HG02759 (cell line): ENCODE measurements around the gene CUEDC2.
A peak's percentile ranks its signal among the peaks of the same experiment; 100 is the strongest.
"Not testable (repeated sequence)": the region's sequence is repeated elsewhere in the genome, so short reads cannot be mapped to it uniquely, and the experiment has no call there.

Source experiments
- ATAC-seq: cut with Tn5 transposase; IDR thresholded peaks from one replicate; pipeline ENCODE4 v1.9.1; 2021; ENCODE audit warnings: mild to moderate bottlenecking, moderate library complexity; ENCODE audit not compliant: unreplicated experiment

Gene CUEDC2

DNA sequence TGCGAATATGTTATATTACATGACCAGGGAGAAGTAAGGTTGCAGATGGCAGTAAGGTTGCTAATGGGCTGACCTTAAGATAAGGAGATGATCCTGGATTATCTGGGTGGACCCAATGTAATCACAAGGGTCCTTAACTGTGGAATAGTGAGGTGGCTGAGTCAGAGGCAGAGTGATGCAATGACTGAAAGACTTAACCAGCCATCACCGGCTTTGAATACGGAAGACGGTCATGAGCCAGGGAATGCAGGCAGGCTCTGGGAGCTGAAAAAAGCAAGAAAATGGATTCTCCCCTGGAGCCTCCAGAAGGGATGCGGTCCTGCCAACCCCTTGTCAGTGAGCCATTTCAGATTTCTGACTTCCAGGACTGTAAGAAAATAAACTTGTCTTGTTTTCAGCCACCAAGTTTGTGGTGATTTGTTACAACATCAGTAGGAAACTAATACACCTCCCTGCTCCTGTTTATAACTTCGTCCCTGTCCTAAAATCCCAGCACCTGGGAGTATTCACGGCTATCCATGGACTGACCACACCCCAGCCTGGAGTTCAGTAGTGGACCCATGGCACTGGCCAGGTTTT is 23.6 kb upstream of the CUEDC2 start:
- no peak for ATAC-seq

DNA sequence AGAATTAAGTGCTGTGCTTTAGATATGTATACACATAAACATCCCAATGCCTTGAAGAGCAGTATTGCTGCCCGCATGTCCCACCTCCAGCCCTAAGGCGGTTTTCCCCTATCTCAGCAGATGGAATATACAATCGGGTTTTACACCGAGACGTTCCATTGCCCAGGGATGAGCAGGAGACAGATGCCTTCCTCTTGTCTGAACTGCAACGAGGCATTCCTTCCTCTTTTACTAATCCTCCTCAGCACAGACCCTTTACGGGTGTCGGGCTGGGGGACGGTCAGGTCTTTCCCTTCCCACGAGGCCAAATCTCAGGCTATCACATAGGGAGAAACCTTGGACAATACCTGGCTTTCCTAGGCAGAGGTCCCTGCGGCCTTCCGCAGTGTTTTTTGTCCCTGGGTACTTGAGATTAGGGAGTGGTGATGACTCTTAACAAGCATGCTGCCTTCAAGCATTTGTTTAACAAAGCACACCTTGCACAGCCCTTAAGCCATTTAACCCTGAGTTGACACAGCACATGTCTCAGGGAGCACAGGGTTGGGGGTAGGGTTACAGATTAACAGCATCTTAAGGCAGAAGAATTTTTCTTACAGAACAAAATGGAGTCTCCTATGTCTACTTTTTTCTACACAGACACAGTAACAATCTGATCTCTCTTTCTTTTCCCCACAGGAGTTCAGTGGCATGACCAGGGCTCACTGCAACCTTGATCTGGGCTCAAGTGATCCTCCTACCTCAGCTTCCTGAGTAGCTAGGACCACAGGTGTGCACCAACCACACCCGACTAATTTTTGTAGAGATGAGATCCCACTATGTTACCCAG is 22.5 kb upstream of the CUEDC2 start:
- not testable (repeated sequence) for ATAC-seq

DNA sequence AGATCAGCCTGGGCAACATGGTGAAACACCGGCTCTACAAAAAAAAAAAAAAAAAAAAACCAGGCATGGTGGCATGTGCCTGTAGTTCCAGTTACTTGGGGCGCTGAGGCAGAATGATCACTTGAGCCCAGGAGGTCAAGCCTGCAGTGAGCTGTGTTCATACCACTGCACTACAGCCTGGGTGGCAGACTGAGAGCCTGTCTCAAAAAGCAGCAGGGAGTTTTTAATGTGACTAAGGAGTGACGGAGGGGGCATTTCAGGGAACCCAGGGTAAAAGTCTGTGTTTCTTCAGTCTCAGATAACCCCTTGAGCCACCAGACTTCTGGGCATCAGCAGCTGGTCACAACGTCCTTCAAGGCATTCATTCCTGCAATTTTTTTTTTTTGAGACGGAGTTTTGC is 21.1 kb upstream of the CUEDC2 start:
- no peak for ATAC-seq

DNA sequence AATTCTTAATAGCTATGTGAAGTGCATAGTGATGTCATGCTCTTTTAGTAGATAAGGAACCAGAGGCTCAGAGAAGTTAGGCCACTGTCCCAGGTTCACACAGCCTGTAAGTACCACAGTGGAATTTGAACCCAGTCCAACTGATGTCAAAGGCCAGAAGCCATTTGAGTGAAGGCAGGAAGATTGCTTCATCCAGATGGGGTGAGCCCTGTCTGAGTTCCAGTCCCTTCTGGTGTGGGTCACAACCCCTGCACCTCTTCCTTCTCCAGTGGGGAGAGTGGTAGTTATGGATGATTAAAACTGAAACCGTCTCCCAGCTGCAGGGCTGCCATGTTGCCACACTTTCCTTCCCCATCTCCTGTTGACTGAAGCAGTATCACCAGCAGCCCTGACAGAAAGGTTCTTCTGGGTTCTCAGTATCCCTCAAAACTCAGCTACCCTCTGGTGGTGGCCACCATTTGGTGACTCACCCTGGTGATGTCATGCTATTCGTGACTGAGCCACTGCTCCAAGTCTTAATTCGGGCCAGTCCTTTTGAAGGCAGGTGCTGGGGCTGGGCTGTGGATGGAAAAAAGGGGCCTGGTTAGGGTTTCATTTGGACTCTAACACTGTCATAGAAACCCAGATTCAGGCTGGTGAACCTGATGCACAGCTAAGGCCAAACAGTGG is 20.4 kb upstream of the CUEDC2 start:
- ATAC-seq: no peak

DNA sequence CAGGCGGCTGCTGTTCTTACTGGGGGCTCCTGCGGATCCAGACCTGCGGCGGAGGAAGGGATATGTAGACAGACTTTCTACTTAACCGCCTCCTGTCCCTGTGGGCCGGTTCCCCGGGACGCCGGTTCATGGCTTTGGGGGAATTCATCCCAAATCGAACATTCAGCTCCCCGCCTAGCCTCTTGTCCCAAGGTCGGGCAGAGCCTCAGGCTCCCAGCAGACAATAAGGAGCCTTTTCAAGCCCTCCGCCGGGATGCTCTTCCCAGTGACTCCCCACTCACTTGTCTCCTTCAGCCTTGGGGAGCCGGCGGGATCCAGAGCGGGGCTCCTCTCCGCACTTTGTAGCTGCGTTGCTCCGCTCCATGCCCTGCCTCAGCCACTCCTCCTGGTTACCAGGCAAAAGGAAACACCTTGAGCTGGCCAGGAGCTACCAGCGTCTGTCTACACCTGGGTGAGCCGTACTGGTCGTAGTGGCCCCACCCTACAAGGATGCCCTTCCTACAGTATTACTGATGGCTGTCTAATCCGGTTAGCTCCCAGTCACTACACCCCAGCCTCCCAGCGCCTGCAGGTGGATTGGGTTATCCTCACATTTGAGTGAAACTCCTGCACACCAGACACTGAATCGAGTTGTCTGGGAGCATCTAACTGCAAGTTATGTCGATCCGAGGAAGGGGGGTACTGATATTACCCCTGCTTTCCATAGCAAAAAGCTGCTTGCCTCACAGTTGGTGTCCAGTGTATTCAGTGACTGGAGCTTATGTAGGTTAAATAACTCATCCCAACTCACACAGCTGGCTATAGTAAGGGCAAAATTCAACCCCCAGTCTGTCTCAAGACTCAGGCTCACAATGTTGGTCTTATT is 19.0 kb upstream of the CUEDC2 start, which contains the start of gene C10orf95:
C10orf95 (minus strand) TSS at position 439 of the 865 bp plus-strand sequence. CDS start 450 bp downstream, outside the sequence.
- ATAC-seq: no peak

DNA sequence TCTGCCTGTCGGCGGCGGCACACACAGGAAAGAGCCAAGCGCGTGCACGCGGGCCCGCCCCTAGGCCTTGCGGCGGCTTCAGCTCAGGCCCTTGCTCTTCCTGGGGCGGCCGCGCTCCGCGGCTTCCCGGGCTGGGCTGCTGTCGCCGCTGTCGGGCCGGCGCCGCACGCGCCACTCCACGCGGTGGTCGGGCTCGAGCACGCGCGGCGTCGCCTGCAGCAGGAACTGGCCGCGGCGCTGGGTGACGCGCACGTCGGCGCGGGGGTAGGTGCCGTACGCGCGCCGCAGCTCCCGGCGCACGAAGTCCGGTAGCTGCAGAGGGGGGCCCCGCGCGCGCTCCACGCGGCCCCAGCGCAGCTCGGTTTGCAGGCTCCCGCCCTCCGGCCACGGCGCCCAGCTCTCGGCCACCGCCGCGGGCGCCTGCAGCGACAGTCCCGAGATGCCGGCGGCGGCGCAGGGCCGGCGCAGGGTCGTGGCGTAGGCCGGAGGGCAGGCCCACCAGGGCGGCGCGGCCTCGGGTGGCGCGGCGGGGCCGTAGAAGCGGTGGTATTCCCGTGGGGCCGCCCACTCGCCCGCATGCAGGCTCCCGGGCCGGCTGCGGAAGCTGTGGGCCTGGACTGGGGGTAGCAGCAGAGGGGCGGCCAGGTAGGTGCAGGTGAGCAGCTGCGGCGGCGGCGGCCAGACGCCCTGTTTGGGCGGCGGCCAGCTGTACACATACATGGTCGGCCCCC is 18.2 kb upstream of the CUEDC2 start:
- peak; percentile 83 for ATAC-seq

DNA sequence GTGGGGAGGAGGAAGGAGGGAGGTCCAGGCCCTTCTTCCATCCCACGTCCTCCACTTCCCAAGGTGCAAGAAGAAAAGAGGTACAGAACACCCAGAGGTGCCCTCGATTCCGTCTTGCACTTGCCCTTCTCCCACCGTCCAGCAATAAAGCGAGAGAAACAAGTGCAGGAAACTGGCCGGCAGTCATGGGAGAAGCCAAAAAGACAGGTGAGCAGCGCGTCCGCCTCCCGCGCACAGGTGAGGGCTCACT is 17.7 kb upstream of the CUEDC2 start:
- ATAC-seq: peak; percentile 3

DNA sequence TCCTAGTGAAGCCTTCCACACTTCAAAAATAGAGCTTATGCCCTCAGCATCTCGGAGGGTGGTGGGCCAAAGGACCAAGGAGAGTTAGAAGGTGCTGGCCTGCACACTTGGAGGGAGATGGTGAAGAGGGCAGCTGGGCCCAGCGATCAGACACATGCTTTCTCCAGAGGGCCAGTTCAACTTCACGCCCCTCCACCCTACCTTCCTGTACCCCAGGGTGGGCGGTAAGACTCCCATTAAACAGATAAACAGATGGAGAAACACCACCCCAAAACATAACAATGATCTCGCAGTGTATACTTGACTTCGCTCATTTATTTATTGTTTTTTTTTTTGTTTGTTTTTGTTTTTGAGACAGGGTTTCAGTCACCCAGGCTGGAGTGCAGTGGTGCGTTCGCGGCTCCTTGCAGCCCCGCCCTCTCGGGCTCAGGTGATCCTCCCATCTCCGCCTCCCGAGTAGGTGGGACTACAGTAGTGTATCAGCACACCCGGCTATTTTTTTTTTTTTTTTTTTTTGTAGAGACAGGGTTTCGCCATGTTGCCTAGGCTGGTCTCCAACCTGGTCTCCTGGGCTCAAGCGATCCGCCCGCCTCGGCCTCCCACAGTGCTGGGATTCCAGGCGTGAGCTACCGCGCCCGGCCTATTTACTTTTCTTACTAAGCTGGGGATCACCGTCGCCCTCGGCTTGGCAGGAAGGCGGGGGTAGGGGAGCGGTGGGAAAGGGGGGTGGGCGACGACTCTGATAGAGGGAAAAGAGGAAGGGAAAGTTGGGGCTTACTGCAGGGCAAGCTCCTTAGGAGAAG is 17.1 kb upstream of the CUEDC2 start:
- peak; percentile 56 for ATAC-seq

DNA sequence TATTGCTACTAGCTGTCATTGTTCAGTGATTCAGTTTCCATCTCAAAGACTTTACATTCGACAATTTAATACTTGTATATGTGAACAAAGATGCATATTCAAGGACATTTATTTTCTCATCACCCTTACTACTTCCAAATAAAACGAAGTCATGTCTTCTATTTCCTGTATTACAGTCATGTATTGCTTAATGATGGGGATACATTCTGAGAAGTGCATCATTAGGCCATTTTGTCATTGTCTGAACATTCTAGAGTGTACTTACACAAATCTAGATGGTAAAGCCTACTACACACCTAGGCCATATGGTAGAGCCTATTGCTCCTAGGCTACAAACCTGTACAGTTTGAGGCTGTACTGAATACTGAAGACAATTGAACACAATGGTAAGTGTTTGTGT is 12.5 kb upstream of the CUEDC2 start:
- no peak for ATAC-seq

DNA sequence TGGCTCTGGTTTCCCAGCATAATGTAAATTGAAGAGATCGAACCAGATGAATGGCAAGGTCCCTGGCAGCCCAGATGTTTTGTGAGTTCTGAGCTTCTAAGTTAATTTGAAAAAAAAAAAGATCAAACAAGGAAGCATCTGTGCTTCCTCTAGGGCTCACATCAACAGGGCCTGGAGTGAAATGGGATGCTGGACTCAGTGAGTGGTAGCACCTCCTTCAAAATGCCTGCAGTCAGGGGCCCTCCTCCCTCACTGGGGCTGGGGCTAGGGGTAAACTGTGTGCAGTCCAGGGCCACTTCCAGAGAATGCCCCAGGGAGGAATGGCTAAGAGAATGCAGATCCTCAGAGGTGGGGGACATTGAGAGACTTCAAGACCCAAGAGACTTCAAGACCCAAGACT is 6.0 kb upstream of the CUEDC2 start:
- no peak for ATAC-seq

DNA sequence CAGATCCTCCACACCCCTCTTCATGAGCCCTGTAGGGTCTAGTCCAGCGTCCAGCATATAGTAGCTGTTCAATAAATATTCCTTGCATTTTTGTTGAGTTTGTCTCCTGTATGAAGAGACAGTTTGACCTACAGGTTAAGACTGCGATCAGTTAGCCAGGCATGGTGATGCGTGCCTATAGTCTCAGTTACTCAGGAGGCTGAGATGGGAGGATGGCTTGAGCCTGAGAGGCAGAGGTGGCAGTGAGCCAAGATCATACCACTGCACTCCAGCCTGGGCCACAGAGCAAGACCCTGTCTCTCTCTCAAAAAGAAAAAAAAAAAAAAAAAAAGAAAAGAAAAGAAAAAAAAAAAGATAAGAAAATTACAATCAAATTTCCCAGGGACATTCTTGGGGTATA is 5.1 kb upstream of the CUEDC2 start:
- ATAC-seq: no peak

DNA sequence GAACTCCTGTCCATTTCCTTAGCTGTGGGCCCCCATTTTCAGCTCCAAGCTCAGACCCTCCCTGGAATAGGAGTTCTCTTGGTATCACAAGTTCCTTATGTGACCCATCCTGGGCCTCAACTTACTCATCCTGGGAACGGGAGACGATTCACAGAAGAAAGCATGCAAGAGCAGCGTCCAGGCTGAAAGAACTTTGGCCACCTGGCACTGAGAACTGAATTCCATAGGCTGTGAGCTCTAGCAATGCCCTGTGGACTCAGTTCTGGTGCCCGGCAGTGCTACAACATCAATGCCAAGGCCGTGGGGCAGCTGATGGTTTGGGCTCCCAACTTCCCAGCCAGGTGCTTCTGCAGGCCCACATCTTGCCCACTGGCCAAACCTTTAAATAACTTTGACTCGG is 3.9 kb upstream of the CUEDC2 start:
- ATAC-seq: no peak

DNA sequence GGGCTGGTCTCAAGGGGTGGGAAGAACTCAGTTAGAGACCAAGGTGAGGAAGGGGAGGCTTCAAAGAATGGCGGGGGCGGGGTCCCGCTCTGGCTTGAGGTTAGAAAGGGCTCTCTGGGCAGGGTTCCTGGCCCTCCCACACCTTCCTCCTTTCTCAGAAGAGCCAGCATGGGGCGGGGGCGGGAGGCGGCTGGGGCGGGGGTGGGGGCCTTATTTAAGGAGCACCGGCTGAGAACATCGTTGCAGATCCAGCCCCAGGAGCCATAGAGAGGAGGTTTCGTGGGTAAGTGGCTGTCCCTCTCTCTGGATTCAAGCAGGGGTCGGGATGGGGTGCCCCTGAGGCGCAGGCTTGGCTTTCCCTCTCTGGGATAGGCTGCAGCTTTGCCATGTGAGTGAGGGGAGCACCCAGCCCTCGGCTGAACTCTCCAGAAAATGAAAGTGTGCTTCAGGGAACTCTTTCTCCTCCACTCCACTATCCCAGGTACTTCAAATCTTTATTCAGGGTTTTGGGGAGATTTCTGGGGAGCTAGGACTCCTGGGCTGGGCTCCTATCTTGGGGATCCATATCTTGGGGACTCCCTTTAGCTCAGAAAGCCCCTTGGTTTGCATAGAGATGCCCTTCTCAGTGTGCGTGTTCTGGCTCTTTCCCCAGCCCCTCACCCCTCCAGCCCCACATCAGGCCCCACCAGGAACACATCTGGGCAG is 3.3 kb upstream of the CUEDC2 start:
- no peak for ATAC-seq

DNA sequence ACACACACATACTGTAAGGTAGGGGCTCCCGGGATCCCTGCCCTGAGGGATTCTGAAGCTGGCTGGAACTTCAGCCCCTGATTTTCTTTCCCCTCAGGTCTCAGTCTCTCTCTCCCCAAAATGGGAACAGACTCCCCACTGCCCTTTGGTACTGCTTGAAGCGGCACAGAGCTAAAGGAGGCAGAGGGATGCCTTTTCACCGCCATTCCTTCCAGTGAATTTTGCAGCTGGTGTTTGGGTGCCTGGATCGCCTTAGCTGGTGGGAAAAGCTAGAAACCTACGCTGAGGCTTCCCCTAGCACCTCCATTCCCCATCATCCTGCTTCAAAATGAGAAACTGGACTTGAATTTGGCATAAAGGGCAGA is 2.7 kb upstream of the CUEDC2 start:
- no peak for ATAC-seq

DNA sequence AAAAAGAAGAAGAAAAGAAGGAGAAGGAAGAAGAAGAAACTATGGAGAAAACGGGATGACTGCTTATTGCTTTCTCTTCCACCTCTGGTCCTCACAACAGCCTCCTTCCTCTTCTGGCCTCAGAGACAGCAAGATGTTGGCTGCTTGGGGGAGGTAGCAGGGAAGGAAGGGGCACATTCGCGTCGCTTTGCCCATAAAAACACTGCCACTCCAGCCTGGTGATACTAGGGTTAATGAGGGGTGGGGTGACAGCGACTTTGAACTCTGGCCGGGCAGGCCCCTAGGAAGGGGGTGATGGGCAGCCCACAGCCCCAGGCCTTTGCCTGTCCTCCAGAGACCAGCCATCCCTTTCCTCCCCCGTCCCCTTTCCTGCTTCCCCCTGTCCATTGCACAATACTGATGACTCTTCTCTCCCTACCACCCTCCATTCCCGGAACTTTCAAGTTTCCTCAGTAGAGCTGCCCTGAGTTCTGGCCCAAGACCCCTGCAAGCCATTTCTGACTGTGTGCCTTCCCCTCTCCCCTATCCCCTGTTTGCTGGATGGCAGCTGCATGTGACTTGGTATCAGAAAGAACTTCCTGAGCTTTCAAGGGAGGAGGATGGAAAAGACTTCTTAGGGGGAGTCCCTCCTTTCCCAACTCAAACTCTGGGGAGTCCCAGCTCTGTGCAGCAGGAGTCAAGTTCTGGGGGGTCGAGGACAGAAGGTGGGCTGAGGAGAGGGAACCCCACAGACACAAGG is 2.2 kb upstream of the CUEDC2 start:
- no peak for ATAC-seq

DNA sequence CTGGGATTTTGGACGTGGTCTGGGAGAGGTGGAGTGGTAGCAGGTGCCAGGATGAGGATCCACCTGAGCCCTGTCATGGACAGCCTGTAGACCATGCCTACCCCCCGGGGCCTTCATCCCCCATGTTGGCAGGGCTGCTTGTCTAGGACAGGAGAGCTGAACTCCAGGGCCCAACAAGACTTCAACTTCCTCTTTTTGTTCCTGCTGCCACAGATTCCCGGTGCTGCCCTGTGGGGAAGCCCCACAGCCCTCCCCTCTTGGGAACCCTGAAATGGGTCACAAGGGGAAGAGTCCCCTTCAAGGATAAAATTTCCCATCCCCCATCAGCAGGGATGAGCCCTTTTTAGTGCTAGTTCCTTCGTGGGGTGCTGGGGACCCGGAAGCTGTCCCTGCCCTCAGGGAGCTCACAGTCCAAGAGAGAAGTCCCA is 1.3 kb upstream of the CUEDC2 start:
- no peak for ATAC-seq

DNA sequence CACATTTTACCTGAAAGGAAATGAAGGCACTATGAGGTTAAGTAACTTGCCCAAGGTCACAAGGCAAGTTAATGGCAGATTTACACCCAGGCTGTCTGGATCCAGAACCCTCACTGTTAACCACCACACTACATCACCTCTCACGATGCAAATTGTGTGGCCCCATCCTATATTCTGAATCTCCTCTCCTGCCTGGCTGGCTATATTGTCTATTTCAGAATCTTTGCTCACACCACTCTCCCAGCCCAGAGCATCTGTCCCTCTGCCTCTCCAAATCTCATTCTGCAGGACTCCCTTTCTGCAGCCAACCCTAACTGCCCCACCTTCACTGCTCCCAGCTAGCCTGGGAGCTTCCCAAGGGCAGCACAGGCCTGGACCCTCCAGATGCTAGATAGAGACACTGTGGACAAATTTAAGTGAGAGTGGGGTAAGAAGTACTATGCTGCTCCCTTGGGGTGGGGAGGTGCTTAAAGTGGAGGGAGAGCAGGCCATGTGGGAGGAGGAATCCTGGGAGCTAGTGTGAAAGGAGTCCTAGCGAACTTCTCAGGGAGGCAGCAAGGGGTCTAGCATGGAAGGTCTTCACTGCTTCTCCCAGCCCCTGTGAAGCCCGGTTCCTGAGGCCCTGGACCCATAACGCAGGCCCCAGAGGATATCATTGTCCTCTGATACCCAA is 786 bp downstream of the CUEDC2 start:
- ATAC-seq: no peak

DNA sequence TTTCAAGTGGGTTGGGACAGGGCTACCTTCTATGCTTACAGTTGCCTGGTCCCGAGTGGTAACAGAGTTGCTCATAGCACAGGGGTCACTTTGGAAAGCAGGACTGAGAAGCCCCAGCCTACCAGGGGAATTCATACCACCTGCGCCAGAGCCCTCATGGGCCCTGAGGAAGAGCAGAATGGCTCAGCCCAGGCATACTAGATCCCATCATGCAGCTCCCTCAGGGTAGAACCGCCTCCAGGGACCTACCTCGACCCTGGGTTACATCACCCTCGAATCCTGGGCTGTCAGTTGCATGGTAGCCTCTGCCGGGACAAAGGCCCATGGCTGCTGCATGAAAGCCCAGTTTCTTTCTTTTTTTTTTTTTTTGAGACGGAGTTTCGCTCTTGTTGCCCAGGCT is 2.9 kb downstream of the CUEDC2 start:
- ATAC-seq: no peak
